ENCODE results near the gene TRIM41.
"Not testable (repeated sequence)": the region's sequence is repeated elsewhere in the genome, so short reads cannot be mapped to it uniquely, and the experiment has no call there.

GRCh38 chr5:181282415-181282814 lies 59.3 kb downstream of the TRIM41 start:
- TF ChIP-seq CTCF, POLR2A, POLR2AphosphoS5 (IDR thresholded peaks at IDR 0.05): not testable (repeated sequence)

Measured in prostate gland (tissue), 2 donors.